K562 (cell line): ENCODE results near the gene BMPER. TPM values are rescaled to one million over a fixed set of nuclear protein-coding genes. Genes with fewer than 3 reads are reported as not detected.

Source experiments
- POLR2B ChIP-seq: fragments of 450-650 bp; IDR thresholded peaks from 2 replicates; pipeline ENCODE4 v1.6.1; 2018; ENCODE audit warnings: low read depth; ENCODE audit not compliant: partially characterized antibody
- polyA plus RNA-seq, 8 experiments: library from polyadenylated mRNA; depleted of rRNA in 4 of 8; stranded (reverse) in 5 of 8; unstranded in 3 of 8; fragments of >200 nt; fragmentation: Nextera tagmentation in 2 of 8; fragmentation: Illumina TruSeq in 1 of 8; extraction: Ambion mirVana in 2 of 8; extraction: Trizol in 1 of 8; gene quantifications; 2 replicates each; pipeline versions ENCODE4 v1.2.1 to v1.2.3, GENCODE V29; 2011 to 2014; ENCODE audit warnings: inconsistent platforms in 1 of 8, missing spikeins in 1 of 8
- total RNA-seq, 7 experiments: library from RNA; depleted of rRNA in 6 of 7; stranded (reverse); fragments of >200 nt in 6 of 7; fragmentation: Illumina TruSeq in 2 of 7; extraction: Trizol in 2 of 7; gene quantifications; 2 replicates each; pipeline versions ENCODE4 v1.2.1 to v1.2.3, GENCODE V29; 2011 to 2021; ENCODE audit warnings: low replicate concordance in 1 of 7
- TF ChIP-seq, protein P1 (sequence below): fragments of 450-650 bp; IDR thresholded peaks from 2 replicates; pipeline ENCODE4 v1.6.1; 2016; ENCODE audit warnings: low read depth
- TF ChIP-seq, protein P2 (sequence below): sonication (generic); formaldehyde crosslinking; IDR thresholded peaks from 2 replicates; pipeline ENCODE4 v1.8.0; 2022; ENCODE audit warnings: mild to moderate bottlenecking, missing genetic modification reagents

BMPER gene
- total and polyA plus RNA-seq, 9 of the 15 experiments (the other 6 are each of a cell fraction or from before 2014, with no cell fraction given) = not detected

DNA sequence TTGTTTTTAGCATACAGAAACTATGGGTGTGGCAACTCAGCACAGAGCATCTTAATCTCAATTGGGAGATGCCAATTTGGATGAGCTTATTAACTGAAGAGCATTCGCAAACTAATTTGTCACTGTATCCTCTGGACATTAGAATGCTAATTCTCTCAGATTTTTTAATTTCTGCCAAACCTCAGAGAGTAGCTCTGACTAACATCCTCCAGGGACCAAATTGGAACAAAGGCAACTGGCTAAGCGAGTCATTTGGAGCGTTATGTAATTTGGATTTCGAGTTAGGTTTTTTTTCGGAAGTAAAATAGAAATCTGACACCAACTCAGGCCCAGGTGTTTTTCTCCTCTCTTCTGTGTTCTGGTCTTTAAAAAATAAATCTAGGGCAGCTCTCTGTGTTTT is 201.9 kb downstream of the BMPER start (continued):
- TF ChIP-seq, protein P1, sequence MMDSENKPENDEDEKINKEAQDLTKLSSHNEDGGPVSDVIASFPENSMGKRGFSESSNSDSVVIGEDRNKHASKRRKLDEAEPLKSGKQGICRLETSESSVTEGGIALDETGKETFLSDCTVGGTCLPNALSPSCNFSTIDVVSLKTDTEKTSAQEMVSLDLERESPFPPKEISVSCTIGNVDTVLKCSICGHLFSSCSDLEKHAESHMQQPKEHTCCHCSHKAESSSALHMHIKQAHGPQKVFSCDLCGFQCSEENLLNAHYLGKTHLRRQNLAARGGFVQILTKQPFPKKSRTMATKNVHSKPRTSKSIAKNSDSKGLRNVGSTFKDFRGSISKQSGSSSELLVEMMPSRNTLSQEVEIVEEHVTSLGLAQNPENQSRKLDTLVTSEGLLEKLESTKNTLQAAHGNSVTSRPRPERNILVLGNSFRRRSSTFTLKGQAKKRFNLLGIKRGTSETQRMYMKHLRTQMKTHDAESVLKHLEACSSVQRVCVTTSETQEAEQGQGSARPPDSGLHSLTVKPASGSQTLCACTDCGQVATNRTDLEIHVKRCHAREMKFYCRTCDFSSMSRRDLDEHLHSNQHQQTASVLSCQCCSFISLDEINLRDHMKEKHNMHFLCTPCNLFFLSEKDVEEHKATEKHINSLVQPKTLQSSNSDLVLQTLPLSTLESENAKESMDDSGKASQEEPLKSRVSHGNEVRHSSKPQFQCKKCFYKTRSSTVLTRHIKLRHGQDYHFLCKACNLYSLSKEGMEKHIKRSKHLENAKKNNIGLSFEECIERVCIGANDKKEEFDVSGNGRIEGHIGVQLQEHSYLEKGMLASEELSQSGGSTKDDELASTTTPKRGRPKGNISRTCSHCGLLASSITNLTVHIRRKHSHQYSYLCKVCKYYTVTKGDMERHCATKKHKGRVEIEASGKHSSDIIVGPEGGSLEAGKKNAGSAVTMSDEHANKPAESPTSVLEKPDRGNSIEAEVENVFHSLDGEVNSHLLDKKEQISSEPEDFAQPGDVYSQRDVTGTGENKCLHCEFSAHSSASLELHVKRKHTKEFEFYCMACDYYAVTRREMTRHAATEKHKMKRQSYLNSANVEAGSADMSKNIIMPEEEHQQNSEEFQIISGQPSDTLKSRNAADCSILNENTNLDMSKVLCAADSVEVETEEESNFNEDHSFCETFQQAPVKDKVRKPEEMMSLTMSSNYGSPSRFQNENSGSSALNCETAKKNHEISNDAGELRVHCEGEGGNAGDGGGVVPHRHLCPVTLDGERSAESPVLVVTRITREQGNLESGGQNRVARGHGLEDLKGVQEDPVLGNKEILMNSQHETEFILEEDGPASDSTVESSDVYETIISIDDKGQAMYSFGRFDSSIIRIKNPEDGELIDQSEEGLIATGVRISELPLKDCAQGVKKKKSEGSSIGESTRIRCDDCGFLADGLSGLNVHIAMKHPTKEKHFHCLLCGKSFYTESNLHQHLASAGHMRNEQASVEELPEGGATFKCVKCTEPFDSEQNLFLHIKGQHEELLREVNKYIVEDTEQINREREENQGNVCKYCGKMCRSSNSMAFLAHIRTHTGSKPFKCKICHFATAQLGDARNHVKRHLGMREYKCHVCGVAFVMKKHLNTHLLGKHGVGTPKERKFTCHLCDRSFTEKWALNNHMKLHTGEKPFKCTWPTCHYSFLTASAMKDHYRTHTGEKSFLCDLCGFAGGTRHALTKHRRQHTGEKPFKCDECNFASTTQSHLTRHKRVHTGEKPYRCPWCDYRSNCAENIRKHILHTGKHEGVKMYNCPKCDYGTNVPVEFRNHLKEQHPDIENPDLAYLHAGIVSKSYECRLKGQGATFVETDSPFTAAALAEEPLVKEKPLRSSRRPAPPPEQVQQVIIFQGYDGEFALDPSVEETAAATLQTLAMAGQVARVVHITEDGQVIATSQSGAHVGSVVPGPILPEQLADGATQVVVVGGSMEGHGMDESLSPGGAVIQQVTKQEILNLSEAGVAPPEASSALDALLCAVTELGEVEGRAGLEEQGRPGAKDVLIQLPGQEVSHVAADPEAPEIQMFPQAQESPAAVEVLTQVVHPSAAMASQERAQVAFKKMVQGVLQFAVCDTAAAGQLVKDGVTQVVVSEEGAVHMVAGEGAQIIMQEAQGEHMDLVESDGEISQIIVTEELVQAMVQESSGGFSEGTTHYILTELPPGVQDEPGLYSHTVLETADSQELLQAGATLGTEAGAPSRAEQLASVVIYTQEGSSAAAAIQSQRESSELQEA = no peak
- no peak for TF ChIP-seq POLR2B
- TF ChIP-seq, protein P2, sequence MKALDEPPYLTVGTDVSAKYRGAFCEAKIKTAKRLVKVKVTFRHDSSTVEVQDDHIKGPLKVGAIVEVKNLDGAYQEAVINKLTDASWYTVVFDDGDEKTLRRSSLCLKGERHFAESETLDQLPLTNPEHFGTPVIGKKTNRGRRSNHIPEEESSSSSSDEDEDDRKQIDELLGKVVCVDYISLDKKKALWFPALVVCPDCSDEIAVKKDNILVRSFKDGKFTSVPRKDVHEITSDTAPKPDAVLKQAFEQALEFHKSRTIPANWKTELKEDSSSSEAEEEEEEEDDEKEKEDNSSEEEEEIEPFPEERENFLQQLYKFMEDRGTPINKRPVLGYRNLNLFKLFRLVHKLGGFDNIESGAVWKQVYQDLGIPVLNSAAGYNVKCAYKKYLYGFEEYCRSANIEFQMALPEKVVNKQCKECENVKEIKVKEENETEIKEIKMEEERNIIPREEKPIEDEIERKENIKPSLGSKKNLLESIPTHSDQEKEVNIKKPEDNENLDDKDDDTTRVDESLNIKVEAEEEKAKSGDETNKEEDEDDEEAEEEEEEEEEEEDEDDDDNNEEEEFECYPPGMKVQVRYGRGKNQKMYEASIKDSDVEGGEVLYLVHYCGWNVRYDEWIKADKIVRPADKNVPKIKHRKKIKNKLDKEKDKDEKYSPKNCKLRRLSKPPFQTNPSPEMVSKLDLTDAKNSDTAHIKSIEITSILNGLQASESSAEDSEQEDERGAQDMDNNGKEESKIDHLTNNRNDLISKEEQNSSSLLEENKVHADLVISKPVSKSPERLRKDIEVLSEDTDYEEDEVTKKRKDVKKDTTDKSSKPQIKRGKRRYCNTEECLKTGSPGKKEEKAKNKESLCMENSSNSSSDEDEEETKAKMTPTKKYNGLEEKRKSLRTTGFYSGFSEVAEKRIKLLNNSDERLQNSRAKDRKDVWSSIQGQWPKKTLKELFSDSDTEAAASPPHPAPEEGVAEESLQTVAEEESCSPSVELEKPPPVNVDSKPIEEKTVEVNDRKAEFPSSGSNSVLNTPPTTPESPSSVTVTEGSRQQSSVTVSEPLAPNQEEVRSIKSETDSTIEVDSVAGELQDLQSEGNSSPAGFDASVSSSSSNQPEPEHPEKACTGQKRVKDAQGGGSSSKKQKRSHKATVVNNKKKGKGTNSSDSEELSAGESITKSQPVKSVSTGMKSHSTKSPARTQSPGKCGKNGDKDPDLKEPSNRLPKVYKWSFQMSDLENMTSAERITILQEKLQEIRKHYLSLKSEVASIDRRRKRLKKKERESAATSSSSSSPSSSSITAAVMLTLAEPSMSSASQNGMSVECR (CRISPR knock-in tag) = no peak
